Measurements from ENCODE around the gene OSBPL2.

GRCh38 chr20:62244644-62245108, 6.4 kb downstream of the OSBPL2 start:
- TF ChIP-seq CTCF (IDR thresholded peaks at IDR 0.05) (no peak), EZH2 (IDR thresholded peaks at IDR 0.05; ENCODE audit: borderline replicate concordance, insufficient read depth, low read depth, low read length, poor library complexity, severe bottlenecking) (no peak)
